ENCODE measurements around the gene TRIM56. TPM values are rescaled to one million over a fixed set of nuclear protein-coding genes. Genes with fewer than 3 reads are reported as not detected.

Gene TRIM56
- total and polyA plus RNA-seq, 7 experiments from 2014 or later = 5.3 to 72.3 (median 49.7) TPM

GRCh38 chr7:101113836-101114235 is 28.6 kb downstream of the TRIM56 start:
- no peaks in the 10 kb centered on the region for H3K27me3 ChIP-seq (ENCODE audit: control insufficient read depth in 2 of 2, insufficient read depth in 2 of 2, low read length in 2 of 2)
- H3K27ac Mint-ChIP-seq = no peak overlapping the region
- ATAC-seq = no peak
- H3K4me3 ChIP-seq (ENCODE audit: low read length) = no peak overlapping the region
- H3K9me3 Mint-ChIP-seq = peaks cover 0 to 2% (median 0%) of the 10 kb centered on the region in 11 donors
- H3K27ac ChIP-seq (ENCODE audit: low read depth, low read length) = no peak overlapping the region
- no peaks in the 10 kb centered on the region for H3K9me3 ChIP-seq (ENCODE audit: control insufficient read depth in 2 of 3, low read length in 3 of 3)
- H3K4me1 Mint-ChIP-seq = no peaks in the 10 kb centered on the region
- H3K4me1 ChIP-seq (ENCODE audit: control insufficient read depth in 2 of 2, insufficient read depth in 2 of 2, low read length in 2 of 2) = no peaks in the 10 kb centered on the region
- ChIA-PET CTCF (no interaction called here), POLR2A (no interaction called here)
- intact Hi-C loops (cut with micrococcal nuclease) = no loop called here
- no peak overlapping the region for H3K4me3 Mint-ChIP-seq
- peaks cover 0 to 4% (median 0%) of the 10 kb centered on the region in 5 donors for H3K27me3 Mint-ChIP-seq
- no peaks in the 10 kb centered on the region for H3K36me3 ChIP-seq (ENCODE audit: control insufficient read depth in 2 of 3, insufficient read depth in 3 of 3, low read length in 3 of 3)
- no peak for DNase-seq
- H3K36me3 Mint-ChIP-seq = no peaks in the 10 kb centered on the region

- no peaks in the 10 kb centered on the region for H3K36me3 Mint-ChIP-seq
- no peaks in the 10 kb centered on the region for H3K9me3 ChIP-seq (ENCODE audit: control insufficient read depth in 2 of 3, low read length in 3 of 3)
- peaks cover 0 to 2% (median 0%) of the 10 kb centered on the region in 11 donors for H3K9me3 Mint-ChIP-seq
- no peaks in the 10 kb centered on the region for H3K27me3 ChIP-seq (ENCODE audit: control insufficient read depth in 2 of 2, insufficient read depth in 2 of 2, low read length in 2 of 2)
- H3K4me1 Mint-ChIP-seq = no peaks in the 10 kb centered on the region
- ChIA-PET CTCF (no interaction called here), POLR2A (no interaction called here)
- no peaks in the 10 kb centered on the region for H3K4me1 ChIP-seq (ENCODE audit: control insufficient read depth in 2 of 2, insufficient read depth in 2 of 2, low read length in 2 of 2)
- intact Hi-C loops (cut with micrococcal nuclease) = no loop called here
- no peaks in the 10 kb centered on the region for H3K36me3 ChIP-seq (ENCODE audit: control insufficient read depth in 2 of 3, insufficient read depth in 3 of 3, low read length in 3 of 3)
- no peak overlapping the region for H3K27ac Mint-ChIP-seq
- H3K4me3 Mint-ChIP-seq = no peak overlapping the region
- peaks cover 0 to 7% (median 0%) of the 10 kb centered on the region in 5 donors for H3K27me3 Mint-ChIP-seq
- DNase-seq (no peak), ATAC-seq (no peak)
- no peak overlapping the region for H3K27ac ChIP-seq (ENCODE audit: low read depth, low read length)
- H3K4me3 ChIP-seq (ENCODE audit: low read length) = no peak overlapping the region
Observed at GRCh38 chr7:101114492-101114891, 29.2 kb downstream of the TRIM56 start.

DNA sequence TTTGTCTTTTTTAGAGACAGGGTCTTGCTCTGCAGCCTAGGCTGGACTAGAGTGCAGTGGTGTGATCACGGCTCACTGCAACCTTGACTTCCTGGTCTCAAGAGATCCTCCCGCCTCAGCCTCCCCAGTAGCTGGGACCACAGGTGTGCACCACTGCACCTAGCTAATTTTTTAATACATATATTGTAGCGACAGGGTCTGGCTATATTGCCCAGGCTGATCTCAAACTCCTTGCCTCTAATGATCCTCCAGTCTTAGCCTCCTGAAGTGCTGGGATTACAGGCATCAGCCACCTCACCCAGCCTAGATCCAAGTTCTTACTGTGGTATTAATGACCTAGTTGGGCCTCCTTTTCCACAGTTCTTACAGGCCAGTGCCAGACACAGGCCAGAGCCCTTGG is 29.9 kb downstream of the TRIM56 start:
- no peak for ATAC-seq
- Histone ChIP-seq H3K27me3 (ENCODE audit: control insufficient read depth in 2 of 2, insufficient read depth in 2 of 2, low read length in 2 of 2) (no peaks in the 10 kb centered on the region), H3K4me3 (ENCODE audit: low read length) (no peak overlapping the region), H3K36me3 (ENCODE audit: control insufficient read depth in 2 of 3, insufficient read depth in 3 of 3, low read length in 3 of 3) (no peaks in the 10 kb centered on the region), H3K27ac (ENCODE audit: low read depth, low read length) (no peak overlapping the region), H3K4me1 (ENCODE audit: control insufficient read depth in 2 of 2, insufficient read depth in 2 of 2, low read length in 2 of 2) (no peaks in the 10 kb centered on the region), H3K9me3 (ENCODE audit: control insufficient read depth in 2 of 3, low read length in 3 of 3) (no peaks in the 10 kb centered on the region)
- H3K27ac Mint-ChIP-seq = no peak overlapping the region
- no peaks in the 10 kb centered on the region for H3K4me1 Mint-ChIP-seq
- intact Hi-C loops (cut with micrococcal nuclease) = no loop called here
- H3K4me3 Mint-ChIP-seq = no peak overlapping the region
- H3K36me3 Mint-ChIP-seq = no peaks in the 10 kb centered on the region
- peaks cover 0 to 2% (median 0%) of the 10 kb centered on the region in 11 donors for H3K9me3 Mint-ChIP-seq
- CTCF ChIA-PET = no interaction called here
- POLR2A ChIA-PET = no interaction called here
- DNase-seq = no peak
- H3K27me3 Mint-ChIP-seq = peaks cover 0 to 15% (median 4%) of the 10 kb centered on the region in 5 donors

- Histone ChIP-seq H3K36me3 (ENCODE audit: control insufficient read depth in 2 of 3, insufficient read depth in 3 of 3, low read length in 3 of 3) (no peaks in the 10 kb centered on the region), H3K9me3 (ENCODE audit: control insufficient read depth in 2 of 3, low read length in 3 of 3) (no peaks in the 10 kb centered on the region), H3K27me3 (ENCODE audit: control insufficient read depth in 2 of 2, insufficient read depth in 2 of 2, low read length in 2 of 2) (no peaks in the 10 kb centered on the region), H3K4me1 (ENCODE audit: control insufficient read depth in 2 of 2, insufficient read depth in 2 of 2, low read length in 2 of 2) (no peaks in the 10 kb centered on the region), H3K27ac (ENCODE audit: low read depth, low read length) (no peak overlapping the region), H3K4me3 (ENCODE audit: low read length) (no peak overlapping the region)
- peaks cover 0 to 2% (median 0%) of the 10 kb centered on the region in 11 donors for H3K9me3 Mint-ChIP-seq
- no peaks in the 10 kb centered on the region for H3K36me3 Mint-ChIP-seq
- CTCF ChIA-PET = interaction anchor here (1.3 kb wide), 1 partner anchor 27 kb away, joined by 3 read pairs; no protein-coding TSS in a partner anchor
- no peak overlapping the region for H3K4me3 Mint-ChIP-seq
- H3K27me3 Mint-ChIP-seq = peaks cover 10 to 22% (median 13%) of the 10 kb centered on the region in 5 donors
- POLR2A ChIA-PET = no interaction called here
- DNase-seq = no peak
- H3K27ac Mint-ChIP-seq = no peak overlapping the region
- intact Hi-C loops (cut with micrococcal nuclease) = no loop called here
- ATAC-seq = no peak
- H3K4me1 Mint-ChIP-seq = peaks cover 0 to 2% (median 0%) of the 10 kb centered on the region in 7 donors
Observed at GRCh38 chr7:101116898-101117297, 31.6 kb downstream of the TRIM56 start.

- no peaks in the 10 kb centered on the region for H3K36me3 Mint-ChIP-seq
- no peak overlapping the region for H3K27ac Mint-ChIP-seq
- ChIA-PET CTCF (no interaction called here), POLR2A (no interaction called here)
- no peaks in the 10 kb centered on the region for H3K9me3 ChIP-seq (ENCODE audit: control insufficient read depth in 2 of 3, low read length in 3 of 3)
- H3K9me3 Mint-ChIP-seq = peaks cover 0 to 3% (median 0%) of the 10 kb centered on the region in 11 donors
- H3K4me3 ChIP-seq (ENCODE audit: low read length) = no peak overlapping the region
- no peak overlapping the region for H3K4me3 Mint-ChIP-seq
- no peaks in the 10 kb centered on the region for H3K4me1 ChIP-seq (ENCODE audit: control insufficient read depth in 2 of 2, insufficient read depth in 2 of 2, low read length in 2 of 2)
- no peaks in the 10 kb centered on the region for H3K36me3 ChIP-seq (ENCODE audit: control insufficient read depth in 2 of 3, insufficient read depth in 3 of 3, low read length in 3 of 3)
- ATAC-seq = no peak
- H3K27me3 ChIP-seq (ENCODE audit: control insufficient read depth in 2 of 2, insufficient read depth in 2 of 2, low read length in 2 of 2) = no peaks in the 10 kb centered on the region
- intact Hi-C loops (cut with micrococcal nuclease) = no loop called here
- peaks cover 27 to 39% (median 30%) of the 10 kb centered on the region in 5 donors for H3K27me3 Mint-ChIP-seq
- H3K4me1 Mint-ChIP-seq = peaks cover 0 to 16% (median 0%) of the 10 kb centered on the region in 7 donors
- DNase-seq = no peak
- no peak overlapping the region for H3K27ac ChIP-seq (ENCODE audit: low read depth, low read length)
Observed at GRCh38 chr7:101118856-101119255, 33.6 kb downstream of the TRIM56 start.

DNA sequence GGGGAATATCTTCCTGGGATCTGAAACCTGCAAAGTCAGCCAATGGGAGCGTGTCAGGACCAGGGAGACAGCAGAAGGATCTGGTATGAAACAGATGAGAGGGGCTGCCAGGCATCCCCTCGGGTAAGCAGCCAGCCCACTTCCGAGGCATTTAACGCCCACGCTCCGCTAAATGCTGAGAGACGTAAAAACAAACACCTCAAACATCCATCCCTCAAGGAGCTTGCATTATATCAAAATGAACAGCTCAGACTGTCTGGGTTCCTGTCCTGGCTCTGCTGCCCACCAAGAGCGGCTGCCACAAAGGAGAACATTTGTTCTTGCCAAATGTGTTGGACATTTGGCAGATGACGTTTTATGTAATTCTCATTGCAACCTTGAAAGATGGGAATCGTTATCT is 34.6 kb downstream of the TRIM56 start:
- H3K4me1 ChIP-seq (ENCODE audit: control insufficient read depth in 2 of 2, insufficient read depth in 2 of 2, low read length in 2 of 2) = no peaks in the 10 kb centered on the region
- ATAC-seq = no peak
- no peak overlapping the region for H3K4me3 ChIP-seq (ENCODE audit: low read length)
- H3K27ac Mint-ChIP-seq = no peak overlapping the region
- H3K9me3 Mint-ChIP-seq = peaks cover 0 to 2% (median 0%) of the 10 kb centered on the region in 11 donors
- DNase-seq = no peak
- peaks cover 33 to 44% (median 37%) of the 10 kb centered on the region in 5 donors for H3K27me3 Mint-ChIP-seq
- H3K27ac ChIP-seq (ENCODE audit: low read depth, low read length) = no peak overlapping the region
- no peaks in the 10 kb centered on the region for H3K36me3 Mint-ChIP-seq
- H3K4me1 Mint-ChIP-seq = peaks cover 6 to 22% (median 7%) of the 10 kb centered on the region in 7 donors
- no peaks in the 10 kb centered on the region for H3K27me3 ChIP-seq (ENCODE audit: control insufficient read depth in 2 of 2, insufficient read depth in 2 of 2, low read length in 2 of 2)
- intact Hi-C loops (cut with micrococcal nuclease) = no loop called here
- ChIA-PET CTCF (no interaction called here), POLR2A (no interaction called here)
- H3K36me3 ChIP-seq (ENCODE audit: control insufficient read depth in 2 of 3, insufficient read depth in 3 of 3, low read length in 3 of 3) = no peaks in the 10 kb centered on the region
- H3K9me3 ChIP-seq (ENCODE audit: control insufficient read depth in 2 of 3, low read length in 3 of 3) = no peaks in the 10 kb centered on the region
- H3K4me3 Mint-ChIP-seq = no peak overlapping the region

DNA sequence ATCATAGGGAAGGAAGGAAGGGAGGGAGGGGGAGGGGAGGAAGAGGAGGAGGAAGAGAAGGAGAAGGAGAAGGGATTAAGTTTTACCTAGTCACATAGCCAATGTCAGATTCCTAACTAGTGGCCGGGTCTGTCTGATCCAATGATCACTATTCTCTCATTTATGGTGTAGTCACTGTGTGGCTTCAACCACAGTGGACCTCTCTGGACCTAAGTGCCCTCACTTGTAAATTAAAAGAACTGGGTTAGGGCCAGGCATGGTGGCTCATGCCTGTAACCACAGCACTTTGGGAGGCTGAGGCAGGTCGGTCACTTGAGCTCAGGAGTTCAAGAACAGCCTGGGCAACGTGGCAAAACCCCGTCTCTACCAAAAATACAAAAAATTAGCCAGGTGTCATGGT is 35.0 kb downstream of the TRIM56 start:
- Mint-ChIP-seq H3K9me3 (peaks cover 0 to 2% (median 0%) of the 10 kb centered on the region in 11 donors), H3K36me3 (no peaks in the 10 kb centered on the region), H3K27ac (no peak overlapping the region), H3K27me3 (peaks cover 38 to 47% (median 41%) of the 10 kb centered on the region in 5 donors), H3K4me3 (no peak overlapping the region), H3K4me1 (peaks cover 7 to 26% (median 10%) of the 10 kb centered on the region in 7 donors)
- no peaks in the 10 kb centered on the region for H3K4me1 ChIP-seq (ENCODE audit: control insufficient read depth in 2 of 2, insufficient read depth in 2 of 2, low read length in 2 of 2)
- H3K36me3 ChIP-seq (ENCODE audit: control insufficient read depth in 2 of 3, insufficient read depth in 3 of 3, low read length in 3 of 3) = no peaks in the 10 kb centered on the region
- no peak for DNase-seq
- no peaks in the 10 kb centered on the region for H3K9me3 ChIP-seq (ENCODE audit: control insufficient read depth in 2 of 3, low read length in 3 of 3)
- H3K27me3 ChIP-seq (ENCODE audit: control insufficient read depth in 2 of 2, insufficient read depth in 2 of 2, low read length in 2 of 2) = no peaks in the 10 kb centered on the region
- ChIA-PET POLR2A (no interaction called here), CTCF (no interaction called here)
- H3K27ac ChIP-seq (ENCODE audit: low read depth, low read length) = no peak overlapping the region
- intact Hi-C loops (cut with micrococcal nuclease) = no loop called here
- ATAC-seq = no peak
- no peak overlapping the region for H3K4me3 ChIP-seq (ENCODE audit: low read length)
